ENCODE results near the gene RFX8.

GRCh38 chr2:101466426-101466825, 8.5 kb downstream of the RFX8 start:
- TF ChIP-seq CTCF (IDR thresholded peaks at IDR 0.05) (no peak), POLR2A (IDR thresholded peaks at IDR 0.05) (no peak)

Data from stomach (tissue), 4 donors.